ENCODE measurements around the gene LRRN3.

The LRRN3 gene

DNA sequence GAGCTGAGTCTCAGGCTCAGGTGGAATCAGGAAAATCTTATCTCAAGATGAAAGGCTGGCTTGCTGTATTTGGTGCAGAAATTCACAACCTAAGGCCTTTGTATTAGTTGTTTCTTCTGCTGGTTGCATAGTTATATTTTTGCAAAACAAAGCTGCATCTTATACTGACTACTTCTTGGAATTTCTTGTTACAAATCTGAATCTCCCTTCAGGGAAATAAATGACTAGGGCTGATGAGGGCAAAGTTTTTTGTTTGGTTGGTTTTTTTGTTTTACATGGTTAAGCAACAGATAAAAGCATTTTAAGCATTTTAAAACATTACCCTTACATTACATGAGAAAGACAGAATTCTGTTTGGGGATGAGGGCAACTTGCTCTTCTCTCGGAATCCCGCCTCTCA, 13.9 kb upstream of the LRRN3 start:
- DNase-seq (ENCODE audit: low read depth in 3 of 3, low spot score in 1 of 3) = no peak

- DNase-seq (ENCODE audit: low read depth in 3 of 3, low spot score in 1 of 3) = no peak
Observed at GRCh38 chr7:111080495-111081105, 10.3 kb upstream of the LRRN3 start.

- no peak for DNase-seq (ENCODE audit: low read depth in 3 of 3, low spot score in 1 of 3)
Observed at GRCh38 chr7:111081546-111082267, 9.2 kb upstream of the LRRN3 start.

- no peak for DNase-seq (ENCODE audit: low read depth in 3 of 3, low spot score in 1 of 3)
Observed at GRCh38 chr7:111082351-111082750, 8.6 kb upstream of the LRRN3 start.

DNA sequence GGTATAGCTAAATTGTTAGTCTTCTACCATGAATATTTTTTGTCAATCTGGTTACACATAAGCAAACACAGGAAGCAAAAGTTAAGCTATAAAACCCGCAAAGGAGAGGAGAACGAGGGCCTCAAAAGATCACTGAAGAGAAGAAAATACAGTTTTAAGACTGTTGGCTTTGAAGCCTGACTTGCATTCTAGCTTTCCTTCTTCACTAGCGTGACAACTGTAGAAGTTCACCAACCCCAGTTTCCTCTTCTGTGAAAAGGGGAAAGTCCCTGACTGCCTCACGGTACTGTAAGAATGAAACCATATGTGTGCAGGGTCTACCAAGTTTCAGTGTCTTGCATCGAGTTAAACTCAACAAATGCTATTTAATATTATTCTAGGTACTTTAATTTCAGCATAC, 7.5 kb upstream of the LRRN3 start:
- DNase-seq (ENCODE audit: low read depth in 3 of 3, low spot score in 1 of 3) = peak in 2 of 3 donors; percentile 3 to 14

DNA sequence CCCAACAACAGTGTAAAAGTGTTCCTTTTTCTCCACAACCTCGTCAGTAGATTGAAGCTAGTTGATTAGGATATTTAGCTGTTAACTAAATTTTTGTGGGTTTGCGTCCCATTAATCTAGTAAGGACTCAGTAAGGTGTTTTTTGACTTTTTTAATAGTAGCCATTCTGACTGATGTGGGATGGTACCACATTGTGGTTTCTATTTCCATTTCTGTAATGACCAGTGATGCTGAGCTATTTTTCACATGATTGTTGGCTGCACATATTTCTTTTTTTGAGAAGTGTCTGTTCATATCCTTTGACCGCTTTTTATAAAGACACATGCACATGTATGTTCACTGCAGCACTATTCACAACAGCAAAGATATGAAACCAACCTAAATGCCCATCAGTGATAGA, 5.6 kb upstream of the LRRN3 start:
- DNase-seq (ENCODE audit: low read depth in 3 of 3, low spot score in 1 of 3) = no peak

DNA sequence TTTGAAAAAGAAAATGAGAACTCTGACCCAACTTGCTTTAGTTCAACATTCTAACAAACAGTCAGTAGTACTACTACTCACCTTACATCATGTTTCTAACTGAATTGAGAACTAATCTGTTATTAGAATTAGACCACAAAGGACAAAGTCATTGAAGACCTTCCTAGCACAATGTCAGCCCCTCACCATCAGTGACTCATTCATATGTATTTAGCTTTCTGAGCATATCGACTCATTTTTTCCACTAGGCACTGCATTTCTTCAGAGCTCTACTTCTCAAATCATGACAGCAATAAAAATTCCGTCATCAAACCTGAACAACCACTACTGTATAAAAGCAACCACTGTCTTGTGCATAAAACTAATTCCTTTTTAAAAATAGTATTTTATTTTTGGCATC, 4.4 kb upstream of the LRRN3 start:
- no peak for DNase-seq (ENCODE audit: low read depth in 3 of 3, low spot score in 1 of 3)

GRCh38 chr7:111088328-111088727, 2.6 kb upstream of the LRRN3 start:
- DNase-seq (ENCODE audit: low read depth in 3 of 3, low spot score in 1 of 3) = no peak

DNA sequence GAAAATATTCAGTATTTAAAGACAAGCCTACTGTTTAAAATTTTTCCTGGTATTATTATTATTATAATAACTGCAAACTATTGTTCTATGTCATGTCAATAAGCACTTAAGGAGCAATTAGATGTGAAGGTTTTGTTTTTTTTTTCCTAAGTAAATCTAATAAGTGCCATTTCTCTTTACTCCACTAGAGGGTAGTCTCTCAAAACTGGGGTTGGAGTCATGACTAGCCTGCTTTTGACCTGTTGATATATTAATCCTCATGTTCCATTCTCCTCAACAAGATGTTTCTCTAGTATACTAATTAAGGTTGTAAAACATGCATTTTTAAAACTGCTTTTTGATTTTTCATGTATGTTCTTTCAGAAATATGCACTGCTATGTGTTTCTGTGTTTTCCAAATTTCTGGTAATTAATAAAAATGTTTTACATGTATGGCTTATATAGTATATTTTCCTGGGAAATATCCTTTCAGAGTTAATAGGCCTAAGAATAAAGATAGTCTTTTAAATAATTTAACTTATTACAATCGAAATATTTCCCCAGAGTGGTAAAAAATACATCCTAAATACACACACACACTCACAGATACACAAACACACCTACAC, 1.0 kb upstream of the LRRN3 start:
- no peak for DNase-seq (ENCODE audit: low read depth in 3 of 3, low spot score in 1 of 3)

DNA sequence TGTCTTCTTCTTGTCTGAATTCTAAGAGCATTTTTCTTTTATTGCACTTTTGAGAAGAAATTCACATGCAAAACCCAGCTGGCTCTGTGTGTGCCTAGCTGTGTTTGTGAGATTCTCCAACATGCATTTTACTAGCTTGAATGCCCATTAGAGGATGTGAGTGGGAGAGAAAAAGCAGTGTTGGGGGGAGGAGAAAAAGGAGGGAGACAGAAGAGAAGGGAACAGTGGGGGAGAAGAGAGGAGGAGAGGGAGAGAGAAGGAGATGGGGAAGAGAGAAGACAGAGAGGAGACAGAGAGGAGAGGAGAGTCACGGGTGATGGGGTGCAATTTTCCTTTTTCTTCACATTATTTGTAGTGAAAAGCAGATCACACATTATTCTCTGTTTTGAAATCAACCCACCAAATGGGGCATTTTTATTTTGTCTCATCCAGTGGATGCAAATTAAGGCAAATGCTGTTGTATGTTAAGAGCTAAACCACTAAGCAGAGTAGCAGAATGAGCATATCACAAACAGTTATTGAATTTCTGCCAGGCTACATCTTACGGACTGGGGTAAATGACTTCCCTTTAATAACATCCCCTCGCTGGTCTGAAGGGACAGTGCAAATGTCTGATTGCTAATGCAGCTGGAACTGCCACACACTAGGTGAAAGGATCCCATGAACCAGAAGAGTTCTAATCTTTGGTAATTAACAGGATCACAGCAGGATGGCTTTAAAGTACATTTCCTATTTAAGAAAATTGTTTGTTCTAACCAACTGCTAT, 849 bp downstream of the LRRN3 start:
- no peak for DNase-seq (ENCODE audit: low read depth in 3 of 3, low spot score in 1 of 3)

DNA sequence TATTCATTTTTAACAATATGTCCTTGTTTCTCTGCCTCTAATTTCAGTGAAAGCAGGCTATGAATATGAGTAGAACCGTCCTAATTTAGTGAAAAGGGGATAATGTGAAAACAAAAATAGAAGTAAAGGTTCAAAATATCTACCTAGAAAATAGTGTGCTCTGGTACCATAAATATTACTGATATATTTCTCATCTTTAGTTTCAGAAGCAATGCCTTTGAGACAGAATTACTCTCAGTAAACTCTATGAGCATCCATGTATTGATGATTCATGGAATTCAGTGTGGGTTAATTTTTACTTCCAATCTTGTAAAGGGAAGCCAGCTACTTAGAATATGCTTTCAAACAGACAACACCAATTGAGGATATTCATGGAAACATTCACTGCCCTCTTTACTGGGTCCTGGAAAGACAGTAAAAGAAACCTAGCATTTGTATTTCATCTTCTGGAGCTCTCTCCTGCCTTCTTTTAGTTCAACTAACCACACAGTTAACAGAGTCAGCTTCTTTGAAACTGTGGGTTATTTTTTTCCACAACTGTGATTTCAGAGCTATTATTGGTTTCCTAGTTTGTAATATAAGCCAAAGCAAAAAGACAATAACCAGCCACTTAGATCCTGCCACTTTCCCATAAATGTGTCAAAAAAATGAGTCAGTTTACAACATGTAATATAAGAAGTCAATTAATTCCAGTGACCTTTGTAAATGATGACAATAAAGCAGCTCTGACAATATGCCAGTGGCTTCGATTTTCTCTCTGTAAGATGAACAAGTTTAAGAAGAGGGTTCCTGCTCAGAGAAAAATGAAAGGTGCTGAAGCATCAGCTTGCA, 1.7 kb downstream of the LRRN3 start:
- DNase-seq (ENCODE audit: low read depth in 3 of 3, low spot score in 1 of 3) = no peak

- no peak for DNase-seq (ENCODE audit: low read depth in 3 of 3, low spot score in 1 of 3)
Observed at GRCh38 chr7:111093496-111093895, 2.6 kb downstream of the LRRN3 start.

DNA sequence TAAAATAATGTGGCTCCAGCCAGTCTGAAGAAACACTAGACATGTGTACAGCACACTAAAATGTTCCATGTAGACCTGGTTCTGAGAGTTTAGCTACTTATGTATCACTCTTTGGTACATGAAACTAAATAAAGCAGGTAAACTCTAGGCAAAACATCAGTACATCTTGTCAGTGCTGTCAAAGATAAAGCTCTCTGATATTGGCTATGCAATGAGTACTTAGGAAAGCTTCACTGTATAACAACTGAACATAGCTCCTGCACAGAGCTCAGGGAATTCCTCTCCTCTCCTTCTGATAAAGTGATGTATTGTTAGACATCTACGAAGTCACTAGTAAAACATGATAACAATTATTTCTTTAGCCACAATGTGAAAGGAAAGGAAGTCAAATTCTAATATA, 3.5 kb downstream of the LRRN3 start:
- no peak for DNase-seq (ENCODE audit: low read depth in 3 of 3, low spot score in 1 of 3)

GRCh38 chr7:111096997-111097396, 6.1 kb downstream of the LRRN3 start:
- no peak for DNase-seq (ENCODE audit: low read depth in 3 of 3, low spot score in 1 of 3)

DNA sequence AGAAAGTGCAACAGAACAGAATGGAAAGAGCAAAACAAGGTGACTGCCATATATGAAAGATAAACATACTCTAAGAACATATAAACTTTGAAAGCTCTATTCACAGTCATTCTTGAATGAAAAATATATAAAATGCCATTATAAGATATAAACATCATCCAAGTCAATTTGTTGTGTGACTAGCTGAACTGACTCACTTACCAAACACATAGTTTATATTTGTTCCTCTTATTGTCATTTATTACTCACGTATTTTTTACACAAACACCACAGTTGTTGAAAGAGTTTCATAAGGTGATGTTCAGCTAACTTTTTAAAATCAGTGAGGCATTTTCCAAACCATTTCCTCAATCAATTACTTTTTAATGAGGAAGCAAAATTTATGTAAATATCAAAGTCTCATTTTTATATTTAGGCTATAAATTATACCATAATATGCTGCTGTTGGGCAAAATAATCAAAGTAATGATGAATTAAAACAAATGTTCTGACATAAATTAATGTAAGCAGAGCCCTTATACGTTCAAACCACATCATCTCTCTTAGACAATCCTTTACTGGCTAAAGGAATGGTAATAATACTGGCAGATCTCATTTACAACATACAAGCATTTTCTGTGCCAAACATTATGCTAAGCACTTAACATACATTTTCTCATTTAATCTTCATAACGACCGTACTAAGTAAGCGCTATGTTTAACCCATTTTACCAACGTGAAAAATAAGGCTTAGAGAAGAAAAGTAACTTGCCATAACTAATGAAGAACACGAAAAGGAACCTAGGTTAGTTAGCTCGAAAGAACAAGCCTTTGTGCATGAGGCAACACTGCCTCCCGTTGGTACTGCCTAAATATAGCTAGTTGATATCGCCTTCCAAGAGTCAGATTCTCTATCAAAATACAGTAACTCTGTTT, 7.3 kb downstream of the LRRN3 start:
- DNase-seq (ENCODE audit: low read depth in 3 of 3, low spot score in 1 of 3) = peak; percentile 13 to 45 (median 30)

- DNase-seq (ENCODE audit: low read depth in 3 of 3, low spot score in 1 of 3) = no peak
Observed at GRCh38 chr7:111098926-111099250, 8.0 kb downstream of the LRRN3 start.

DNA sequence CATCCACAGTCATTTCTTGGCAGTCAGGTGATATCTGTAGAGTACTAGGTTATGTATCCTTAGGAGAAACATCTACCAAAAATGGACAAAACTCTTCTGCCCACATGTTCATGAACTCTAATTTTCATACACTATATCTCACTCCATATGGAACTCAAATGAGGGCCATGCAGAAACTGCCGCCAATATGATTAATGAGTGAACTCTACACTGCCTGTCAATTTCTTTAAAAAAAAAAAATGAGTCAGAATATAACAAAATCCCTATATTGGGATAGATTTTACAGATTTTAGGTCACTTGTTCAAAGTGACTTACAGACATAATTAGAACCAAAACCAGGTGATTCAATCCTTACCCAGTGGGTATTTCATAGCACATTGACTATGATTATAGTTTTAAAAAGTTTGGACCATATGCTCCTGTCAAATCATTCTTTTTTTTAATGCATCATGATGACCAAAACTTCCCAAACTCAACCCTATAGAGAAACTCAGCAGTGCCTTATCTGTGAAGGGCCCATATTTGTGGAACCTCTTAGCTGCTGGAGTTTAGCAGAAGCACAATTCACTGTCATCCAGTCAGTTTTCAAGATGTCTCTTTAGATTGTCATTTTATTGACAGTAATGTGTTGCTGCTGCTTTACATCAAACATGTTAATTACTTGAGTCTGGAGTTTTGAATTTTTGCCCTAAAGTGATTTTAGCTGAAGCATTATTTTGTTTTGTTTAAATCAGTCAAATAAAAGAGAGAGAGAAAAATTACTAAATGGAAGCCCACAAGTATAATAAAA, 11.1 kb downstream of the LRRN3 start:
- DNase-seq (ENCODE audit: low read depth in 3 of 3, low spot score in 1 of 3) = no peak

DNA sequence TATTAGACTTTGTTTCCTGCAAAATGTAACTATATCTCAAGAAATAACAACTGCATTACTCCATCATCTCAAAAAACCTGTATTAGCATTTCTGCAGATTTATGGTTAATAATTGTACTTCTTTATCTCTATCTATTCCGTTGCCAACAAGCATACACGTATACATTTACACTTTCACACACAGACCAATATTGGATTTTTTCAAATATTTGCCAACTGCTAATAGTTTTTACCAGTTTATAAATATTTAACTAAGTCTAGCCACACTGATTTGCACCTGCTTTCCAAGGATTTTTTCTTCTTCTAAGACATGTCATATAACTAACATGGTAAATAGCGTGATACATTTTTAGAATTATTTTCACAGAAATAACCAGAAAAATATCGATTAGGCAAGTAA, 12.2 kb downstream of the LRRN3 start:
- no peak for DNase-seq (ENCODE audit: low read depth in 3 of 3, low spot score in 1 of 3)

DNA sequence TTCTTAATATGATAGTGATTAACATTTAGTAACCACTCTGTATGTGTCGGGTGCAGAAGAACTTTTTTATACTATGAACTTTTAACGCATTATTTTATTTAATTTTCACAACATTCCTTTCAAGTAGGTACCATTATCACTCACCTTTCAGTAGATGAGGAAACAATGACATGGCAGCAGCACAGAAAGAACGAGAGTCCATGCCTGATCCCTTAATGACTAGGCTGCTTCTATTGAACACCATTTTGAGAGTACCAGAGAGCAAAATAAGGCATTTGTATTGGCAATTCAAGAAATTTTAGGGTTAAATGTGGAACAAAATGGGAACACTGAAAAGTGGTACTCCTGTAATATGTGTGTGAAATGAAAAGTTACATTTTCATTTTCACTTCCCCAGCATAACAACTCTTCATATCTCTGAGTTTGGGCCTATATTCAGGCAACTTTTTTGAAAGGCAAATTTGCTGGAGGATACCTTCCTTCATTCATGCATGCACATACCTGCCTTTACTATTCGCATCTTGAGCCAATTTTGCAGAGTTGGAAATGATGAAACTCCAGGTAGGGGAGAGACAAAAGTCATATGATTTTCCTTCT, 12.8 kb downstream of the LRRN3 start:
- DNase-seq (ENCODE audit: low read depth in 3 of 3, low spot score in 1 of 3) = no peak
